ENCODE data around the gene PIP5K1B.

- TF ChIP-seq, protein P1, sequence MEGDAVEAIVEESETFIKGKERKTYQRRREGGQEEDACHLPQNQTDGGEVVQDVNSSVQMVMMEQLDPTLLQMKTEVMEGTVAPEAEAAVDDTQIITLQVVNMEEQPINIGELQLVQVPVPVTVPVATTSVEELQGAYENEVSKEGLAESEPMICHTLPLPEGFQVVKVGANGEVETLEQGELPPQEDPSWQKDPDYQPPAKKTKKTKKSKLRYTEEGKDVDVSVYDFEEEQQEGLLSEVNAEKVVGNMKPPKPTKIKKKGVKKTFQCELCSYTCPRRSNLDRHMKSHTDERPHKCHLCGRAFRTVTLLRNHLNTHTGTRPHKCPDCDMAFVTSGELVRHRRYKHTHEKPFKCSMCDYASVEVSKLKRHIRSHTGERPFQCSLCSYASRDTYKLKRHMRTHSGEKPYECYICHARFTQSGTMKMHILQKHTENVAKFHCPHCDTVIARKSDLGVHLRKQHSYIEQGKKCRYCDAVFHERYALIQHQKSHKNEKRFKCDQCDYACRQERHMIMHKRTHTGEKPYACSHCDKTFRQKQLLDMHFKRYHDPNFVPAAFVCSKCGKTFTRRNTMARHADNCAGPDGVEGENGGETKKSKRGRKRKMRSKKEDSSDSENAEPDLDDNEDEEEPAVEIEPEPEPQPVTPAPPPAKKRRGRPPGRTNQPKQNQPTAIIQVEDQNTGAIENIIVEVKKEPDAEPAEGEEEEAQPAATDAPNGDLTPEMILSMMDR (IDR thresholded peaks at IDR 0.05; ENCODE audit: borderline replicate concordance, extremely low read depth, low read length, poor library complexity, severe bottlenecking), result no peak
- TF ChIP-seq EZH2 (IDR thresholded peaks at IDR 0.05; ENCODE audit: borderline replicate concordance, low read depth, low read length, severe bottlenecking), result no peak
Observed at GRCh38 chr9:68672215-68672614, 32.8 kb upstream of the PIP5K1B start.
